Muscle of arm (tissue), 14 donors: ENCODE results near the gene FBXW7. TPM values are rescaled to one million over a fixed set of nuclear protein-coding genes. Genes with fewer than 3 reads are reported as not detected.

Experiments used
- DNase-seq: peaks from one replicate; pipeline ENCODE4 v3.0.0-alpha.2; 2013
- long read RNA-seq, 11 donors: transcript quantifications; one replicate each; lab custom pipeline, GENCODE V29; 2026
- polyA plus RNA-seq, 12 donors: library from polyadenylated mRNA; unstranded; fragments of 120-200 nt; gene quantifications; one replicate each; pipeline ENCODE4 v1.2.1, GENCODE V29; 2013; ENCODE audit not compliant: insufficient read length in 12 of 12

The FBXW7 gene
- polyA plus RNA-seq, result 10 to 100 TPM in 11 of 12 donors, not detected in 1; 24.2 to 44.5 (median 36.3) TPM
- long read RNA-seq, donor 1, full-length matches to known transcripts, result 10 of 10 reads
- long read RNA-seq, donor 1, partial matches to known transcripts, result 0 of 10 reads
- long read RNA-seq, donor 1, other reads (novel, unspliced or antisense), result 0 of 10 reads
- long read RNA-seq, donor 2, full-length matches to known transcripts, result 14 of 14 reads
- long read RNA-seq, donor 2, partial matches to known transcripts, result 0 of 14 reads
- long read RNA-seq, donor 2, other reads (novel, unspliced or antisense), result 0 of 14 reads
- long read RNA-seq, donor 3, partial matches to known transcripts, result 0 of 5 reads
- long read RNA-seq, donor 3, other reads (novel, unspliced or antisense), result 0 of 5 reads
- long read RNA-seq, donor 4, partial matches to known transcripts, result 0 of 2 reads
- long read RNA-seq, donor 4, other reads (novel, unspliced or antisense), result 0 of 2 reads
- long read RNA-seq, donor 5, transcript FBXW7-210 (2 exons, 528 nt), result minor isoform, 5 of 16 reads
- long read RNA-seq, donor 5, transcript FBXW7-203 (11 exons, 3,587 nt), result major isoform, 8 of 16 reads
- long read RNA-seq, donor 5, partial matches to known transcripts, result 0 of 16 reads
- long read RNA-seq, donor 5, other reads (novel, unspliced or antisense), result 0 of 16 reads
- long read RNA-seq, donor 6, partial matches to known transcripts, result 0 of 5 reads
- long read RNA-seq, donor 6, other reads (novel, unspliced or antisense), result 0 of 5 reads
- long read RNA-seq, donor 7, partial matches to known transcripts, result 0 of 5 reads
- long read RNA-seq, donor 7, other reads (novel, unspliced or antisense), result 0 of 5 reads
- long read RNA-seq, donor 8, partial matches to known transcripts, result 7 of 13 reads
- long read RNA-seq, donor 8, other reads (novel, unspliced or antisense), result 0 of 13 reads
- long read RNA-seq, donor 9, partial matches to known transcripts, result 0 of 4 reads
- long read RNA-seq, donor 9, other reads (novel, unspliced or antisense), result 0 of 4 reads
- long read RNA-seq, donor 10, full-length matches to known transcripts, result 14 of 14 reads
- long read RNA-seq, donor 10, partial matches to known transcripts, result 0 of 14 reads
- long read RNA-seq, donor 10, other reads (novel, unspliced or antisense), result 0 of 14 reads
- long read RNA-seq, donor 11, transcript FBXW7-203 (11 exons, 3,587 nt), result major isoform, 6 of 11 reads
- long read RNA-seq, donor 11, partial matches to known transcripts, result 0 of 11 reads
- long read RNA-seq, donor 11, other reads (novel, unspliced or antisense), result 0 of 11 reads

- DNase-seq, result peak; percentile 99
Observed at GRCh38 chr4:152535903-152536544, at the start of gene FBXW7. Gene FBXW7 (minus strand): TSS chr4:152536092. CDS start chr4:152411803, 124,289 bp downstream.

GRCh38 chr4:152585023-152585441 is 49.1 kb upstream of the FBXW7 start:
- no peak for DNase-seq

DNA sequence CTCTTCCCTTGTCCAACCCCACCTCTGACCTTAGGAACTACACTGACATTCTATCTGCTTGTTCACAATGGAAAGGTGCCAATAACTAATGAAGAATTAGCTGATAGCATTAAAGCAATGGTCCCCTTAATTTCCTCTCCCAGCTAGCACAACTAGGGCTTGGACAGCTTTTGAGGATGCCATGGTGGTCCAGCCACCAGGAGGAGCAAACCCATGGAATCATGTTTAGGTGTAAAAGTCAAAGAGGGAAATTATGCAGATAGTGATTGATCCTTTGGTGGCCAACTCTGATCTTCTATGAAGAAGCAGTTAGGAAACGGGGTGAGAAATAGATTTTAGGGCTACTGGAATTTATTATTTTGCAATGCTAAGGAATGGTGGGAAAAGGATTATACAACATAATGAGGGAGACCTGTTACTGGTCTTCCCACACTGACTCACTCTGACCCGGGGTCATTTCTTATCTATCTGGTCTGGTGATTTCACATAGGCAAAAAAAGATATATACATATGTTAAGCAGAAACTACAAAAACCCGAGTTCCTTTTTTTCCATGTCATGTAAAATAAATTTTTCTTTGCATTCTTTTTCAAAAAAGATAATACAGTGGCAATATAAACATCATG is 45.8 kb upstream of the FBXW7 start:
- DNase-seq, result no peak

GRCh38 chr4:152579916-152580315 is 44.0 kb upstream of the FBXW7 start:
- DNase-seq, result no peak

DNA sequence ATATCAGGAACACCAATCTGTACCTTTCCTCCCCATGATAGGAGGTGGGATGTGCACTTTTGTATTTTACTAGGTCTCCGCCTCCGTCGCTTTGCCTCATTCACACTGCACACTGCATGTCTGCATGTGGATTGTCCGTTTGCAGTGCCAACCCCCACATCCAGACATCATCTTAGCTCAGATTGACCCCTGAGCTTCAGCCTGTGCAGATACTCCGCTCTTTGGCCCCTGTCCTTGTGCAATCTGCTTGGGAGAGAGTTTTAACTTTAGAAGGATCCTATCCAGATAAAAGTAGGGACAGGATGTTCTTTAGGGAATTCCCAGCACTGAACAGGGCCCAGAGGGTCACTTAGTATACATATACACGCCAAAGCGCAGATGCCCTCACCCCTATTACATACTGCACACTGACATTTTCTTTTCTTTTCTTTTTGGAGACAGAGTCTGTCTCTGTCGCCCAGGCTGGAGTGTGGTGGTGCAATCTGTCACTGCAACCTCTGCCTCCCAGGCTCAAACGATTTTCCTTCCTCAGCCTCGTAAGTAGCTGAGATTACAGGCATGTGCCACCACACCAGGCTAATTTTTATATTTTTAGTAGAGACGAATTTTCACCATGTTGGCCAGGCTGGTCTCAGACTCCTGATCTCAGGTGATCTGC is 43.3 kb upstream of the FBXW7 start:
- no peak for DNase-seq

- no peak for DNase-seq
Observed at GRCh38 chr4:152578670-152579069, 42.8 kb upstream of the FBXW7 start.

GRCh38 chr4:152577708-152578396 is 42.0 kb upstream of the FBXW7 start:
- no peak for DNase-seq

- DNase-seq, result no peak
Observed at GRCh38 chr4:152575533-152575932, 39.6 kb upstream of the FBXW7 start.

DNA sequence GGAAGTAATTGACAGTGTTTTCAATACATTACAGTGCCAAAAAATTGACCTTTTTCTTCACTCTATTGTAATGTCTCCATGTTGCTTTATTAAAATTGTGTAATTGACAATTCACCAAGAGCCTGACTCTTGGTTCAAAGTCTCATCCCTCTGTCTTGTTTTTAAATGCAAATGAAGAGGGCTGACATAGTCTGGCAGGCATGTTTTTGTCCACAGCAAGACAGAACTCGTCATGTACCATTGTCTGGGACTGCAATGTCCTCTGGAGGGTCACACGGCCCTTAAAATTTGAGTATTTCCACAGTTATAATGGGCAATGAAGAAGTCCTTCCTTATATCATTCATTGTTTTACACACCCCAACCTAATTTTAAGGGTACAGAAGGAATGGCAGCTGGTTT is 38.0 kb upstream of the FBXW7 start:
- DNase-seq, result no peak

DNA sequence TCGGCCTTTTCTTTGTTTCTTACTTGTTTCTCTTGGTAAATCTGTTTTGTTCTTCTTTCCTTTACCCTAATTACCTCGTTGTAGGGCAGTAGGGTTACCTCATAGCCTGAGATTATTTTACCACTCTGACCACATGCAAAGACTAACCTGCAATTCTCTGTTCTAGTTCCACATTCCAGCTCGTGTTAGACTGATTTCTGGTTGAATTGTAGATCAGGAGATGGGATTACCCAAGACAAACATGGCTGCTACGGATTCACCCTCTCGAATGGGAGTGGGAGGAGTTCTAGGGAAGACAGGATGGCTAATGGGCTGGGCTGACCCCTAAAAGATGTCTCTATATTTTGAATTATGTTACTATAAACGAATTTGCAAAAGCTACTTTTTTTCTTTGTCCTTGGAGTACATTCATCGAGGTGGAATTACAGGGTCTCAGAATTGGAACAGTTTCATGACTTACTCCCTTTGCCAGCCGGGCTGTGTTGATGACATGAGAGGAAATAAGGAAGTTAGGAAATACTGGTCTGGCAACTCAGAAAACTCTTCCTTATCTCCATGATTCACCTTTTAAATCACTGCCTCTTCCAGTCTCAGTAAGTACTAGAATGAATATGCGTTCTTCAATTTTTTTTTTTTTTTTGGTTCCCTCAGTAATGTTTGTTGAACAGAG is 36.7 kb upstream of the FBXW7 start:
- no peak for DNase-seq

DNA sequence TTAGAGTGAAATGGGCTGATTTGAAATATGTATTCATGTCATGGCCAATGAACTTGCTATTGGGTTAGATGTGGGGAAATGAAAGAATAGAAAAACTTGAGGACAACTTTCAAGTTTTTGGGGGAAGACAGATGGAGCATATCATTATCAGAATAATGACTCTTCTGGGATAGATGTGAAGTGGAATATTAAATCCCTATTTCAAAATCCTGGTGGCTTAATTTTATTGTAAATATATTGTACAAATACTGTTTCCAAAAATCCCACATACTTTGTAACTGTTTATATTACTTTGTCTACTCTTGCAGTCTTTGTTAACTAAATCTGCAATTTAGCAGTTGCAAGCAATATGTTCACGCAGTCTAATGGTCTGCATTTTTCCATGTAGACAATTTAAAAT is 35.9 kb upstream of the FBXW7 start:
- no peak for DNase-seq

DNA sequence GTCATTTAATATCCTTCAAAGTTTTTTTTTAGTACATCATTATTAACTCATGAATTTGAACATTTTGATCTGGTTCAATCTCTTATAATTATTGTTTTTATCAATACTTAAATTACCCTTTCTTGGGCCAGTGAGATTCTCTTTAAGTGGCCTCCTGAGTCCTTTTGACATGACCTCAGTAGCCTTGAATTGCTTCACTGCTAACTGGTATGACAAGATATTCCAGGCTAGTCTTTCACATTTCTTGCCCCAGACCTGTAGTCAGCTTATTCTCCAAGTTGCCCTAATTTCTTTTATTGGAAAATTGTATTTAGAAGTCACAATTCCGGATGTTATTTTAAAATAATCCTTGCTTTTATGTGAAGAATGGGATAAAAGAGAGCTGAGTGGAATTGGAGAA is 35.4 kb upstream of the FBXW7 start:
- DNase-seq, result no peak

- no peak for DNase-seq
Observed at GRCh38 chr4:152565333-152565732, 29.4 kb upstream of the FBXW7 start.

DNA sequence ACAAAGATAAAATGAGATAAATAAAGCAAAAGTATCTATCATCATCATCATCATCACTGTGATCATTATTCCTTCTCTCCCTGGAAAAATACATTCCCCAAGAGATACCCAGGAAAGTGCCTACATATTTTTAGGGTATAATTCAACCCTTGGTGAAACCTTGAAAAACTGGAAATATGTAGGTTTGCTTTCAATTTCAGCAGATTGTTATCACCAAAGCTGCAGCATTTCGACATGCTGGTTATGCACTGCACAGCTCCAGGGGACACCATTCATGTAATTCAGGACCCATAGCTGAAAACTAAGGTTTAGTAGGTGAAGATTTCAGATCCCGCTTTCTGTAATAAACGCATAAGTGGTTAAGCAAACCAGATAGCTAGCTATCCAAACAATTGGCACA is 28.4 kb upstream of the FBXW7 start:
- DNase-seq, result no peak

- no peak for DNase-seq
Observed at GRCh38 chr4:152563209-152563608, 27.3 kb upstream of the FBXW7 start.

- no peak for DNase-seq
Observed at GRCh38 chr4:152559641-152560040, 23.7 kb upstream of the FBXW7 start.

- no peak for DNase-seq
Observed at GRCh38 chr4:152558396-152558795, 22.5 kb upstream of the FBXW7 start.

- DNase-seq, result no peak
Observed at GRCh38 chr4:152556834-152557233, 20.9 kb upstream of the FBXW7 start.

- DNase-seq, result no peak
Observed at GRCh38 chr4:152556283-152556682, 20.4 kb upstream of the FBXW7 start.
